A549 (cell line): ENCODE measurements around the gene ASH1L. TPM values are rescaled to one million over a fixed set of nuclear protein-coding genes. Genes with fewer than 3 reads are reported as not detected.

Experiments
- ATAC-seq, 2 experiments: fragments of 200-7000 bp in 1 of 2; fragments of >200 bp in 1 of 2; cut with Nextera tagmentation in 1 of 2; cut with Tn5 transposase in 1 of 2; 3 replicates each; pipeline versions ENCODE4 v1.8.0 to v1.9.1; 2018 to 2020; ENCODE audit warnings: mild to moderate bottlenecking in 1 of 2, moderate library complexity in 1 of 2
- CTCF ChIA-PET: fragments of 300-600 bp; sonication (Branson Sonifier 250); formaldehyde crosslinking; extraction: SDS; loops from one replicate; lab custom pipeline; 2021; ENCODE audit warnings: antibody characterized with exemption, inconsistent platforms; lab: Yijun Ruan, JAX
- POLR2A ChIA-PET: fragments of 350-600 bp; formaldehyde crosslinking; extraction: SDS; loops from one replicate; lab custom pipeline; 2021; ENCODE audit warnings: antibody characterized with exemption, inconsistent platforms; lab: Yijun Ruan, JAX
- DNase-seq, 2 experiments: peaks; one replicate each; pipeline versions ENCODE4 v3.0.0 to v3.0.0-alpha.2; 2011 to 2016; ENCODE audit warnings: low read depth in 1 of 2, low spot score in 1 of 2
- FAIRE-seq: peaks from 2 replicates; lab custom pipeline; 2011; peaks lifted over from hg19 to GRCh38; lab: Jason Lieb, UNC
- H3K27ac ChIP-seq, 2 experiments: fragments of >200 bp; sonication (Bioruptor Twin); formaldehyde crosslinking; 3 replicates each; pipeline ENCODE4 v1.5.1; 2016 to 2017
- H3K4me1 ChIP-seq: fragments of >200 bp; sonication (Bioruptor Twin); formaldehyde crosslinking; 3 replicates; pipeline ENCODE4 v1.6.1; 2016
- H3K4me2 ChIP-seq: fragments of >200 bp; sonication (Bioruptor Twin); formaldehyde crosslinking; 3 replicates; pipeline ENCODE4 v1.6.1; 2016
- H3K4me3 ChIP-seq: fragments of >200 bp; sonication (Bioruptor Twin); formaldehyde crosslinking; 3 replicates; pipeline ENCODE4 v1.5.1; 2016
- H3K9me3 ChIP-seq: fragments of >200 bp; sonication (Bioruptor Twin); formaldehyde crosslinking; 3 replicates; pipeline ENCODE4 v1.6.1; 2016
- ATOH8 ChIP-seq: fragments of 250-450 bp; sonication (Bioruptor Pico); IDR thresholded peaks from 2 replicates; pipeline ENCODE4 v1.5.0; 2020; ENCODE audit warnings: low read depth, mild to moderate bottlenecking, moderate library complexity
- BCL3 ChIP-seq: fragments of >200 bp; sonication (Bioruptor Twin); formaldehyde crosslinking; IDR thresholded peaks from 3 replicates; pipeline ENCODE4 v1.6.1; 2016
- CBX2 ChIP-seq: fragments of 200-600 bp; sonication (generic); IDR thresholded peaks from 2 replicates; pipeline ENCODE4 v1.6.1; 2016; ENCODE audit warnings: low read depth, mild to moderate bottlenecking, borderline replicate concordance
- CHD2 ChIP-seq: fragments of 150-350 bp; IDR thresholded peaks from 2 replicates; pipeline ENCODE4 v1.6.1; 2014; ENCODE audit warnings: low read length; ENCODE audit not compliant: partially characterized antibody
- CHD4 ChIP-seq: fragments of 200-600 bp; sonication (generic); IDR thresholded peaks from 2 replicates; pipeline ENCODE4 v1.6.1; 2016; ENCODE audit warnings: antibody characterized with exemption, mild to moderate bottlenecking, borderline replicate concordance
- EHMT2 ChIP-seq: fragments of 200-600 bp; sonication (generic); IDR thresholded peaks from 2 replicates; pipeline ENCODE4 v1.6.1; 2016; ENCODE audit warnings: antibody characterized with exemption, low read depth, mild to moderate bottlenecking, moderate library complexity
- EP300 ChIP-seq, 2 experiments: fragments of >200 bp; sonication (Bioruptor Twin); formaldehyde crosslinking; IDR thresholded peaks; 2 replicates in 1 of 2; 3 replicates in 1 of 2; pipeline ENCODE4 v1.6.1; 2016 to 2017
- FOXS1 ChIP-seq: fragments of 250-450 bp; sonication (Bioruptor Pico); IDR thresholded peaks from 2 replicates; pipeline ENCODE4 v1.5.0; 2020; ENCODE audit warnings: mild to moderate bottlenecking, moderate library complexity
- GATA3 ChIP-seq: IDR thresholded peaks from 2 replicates; pipeline ENCODE4 v1.6.1; 2012; ENCODE audit warnings: borderline replicate concordance
- HOXB13 ChIP-seq: fragments of 250-450 bp; sonication (Bioruptor Pico); IDR thresholded peaks from 2 replicates; pipeline ENCODE4 v1.5.0; 2020; ENCODE audit warnings: low read depth, mild to moderate bottlenecking, moderate library complexity
- HOXB5 ChIP-seq: fragments of 250-450 bp; sonication (Bioruptor Pico); IDR thresholded peaks from 2 replicates; pipeline ENCODE4 v1.5.0; 2020; ENCODE audit warnings: mild to moderate bottlenecking, moderate library complexity
- KDM1A ChIP-seq: fragments of 200-600 bp; sonication (generic); IDR thresholded peaks from 2 replicates; pipeline ENCODE4 v1.6.1; 2016; ENCODE audit warnings: low read depth, mild to moderate bottlenecking
- MYC ChIP-seq: IDR thresholded peaks from 2 replicates; pipeline ENCODE4 v1.6.1; 2012; ENCODE audit warnings: mild to moderate bottlenecking, inconsistent platforms, low read length, improper control_type of control experiment, borderline replicate concordance
- NPAS2 ChIP-seq: fragments of 250-450 bp; sonication (Bioruptor Pico); IDR thresholded peaks from 2 replicates; pipeline ENCODE4 v1.8.0; 2022; ENCODE audit warnings: mild to moderate bottlenecking, moderate library complexity, borderline replicate concordance
- NR3C1 ChIP-seq: fragments of >200 bp; sonication (Bioruptor Twin); formaldehyde crosslinking; IDR thresholded peaks from 3 replicates; pipeline ENCODE4 v1.6.1; 2017
- POLR2A ChIP-seq: IDR thresholded peaks from 2 replicates; pipeline ENCODE4 v1.6.1; 2012; ENCODE audit warnings: mild to moderate bottlenecking, low read length
- RCOR1 ChIP-seq: fragments of 150-350 bp; IDR thresholded peaks from 2 replicates; pipeline ENCODE4 v1.6.1; 2014; ENCODE audit warnings: antibody characterized with exemption, low read length, low read depth
- SMC3 ChIP-seq: fragments of >200 bp; sonication (Bioruptor Twin); formaldehyde crosslinking; IDR thresholded peaks from 3 replicates; pipeline ENCODE4 v1.6.1; 2018; ENCODE audit warnings: inconsistent platforms
- SREBF2 ChIP-seq: fragments of 450-650 bp; IDR thresholded peaks from 2 replicates; pipeline ENCODE4 v1.6.1; 2014; ENCODE audit warnings: mild to moderate bottlenecking, moderate library complexity
- TFCP2L1 ChIP-seq: fragments of 250-450 bp; sonication (Bioruptor Pico); IDR thresholded peaks from 2 replicates; pipeline ENCODE4 v1.5.0; 2021; ENCODE audit warnings: mild to moderate bottlenecking
- TP53 ChIP-seq: fragments of 250-450 bp; sonication (Bioruptor Pico); IDR thresholded peaks from 2 replicates; pipeline ENCODE4 v1.5.0; 2021; ENCODE audit warnings: mild to moderate bottlenecking, moderate library complexity
- ZC3H11A ChIP-seq: fragments of 450-650 bp; IDR thresholded peaks from 2 replicates; pipeline ENCODE4 v1.6.1; 2014; ENCODE audit warnings: antibody characterized with exemption, mild to moderate bottlenecking
- ZSCAN20 ChIP-seq: fragments of 250-450 bp; sonication (Bioruptor Pico); IDR thresholded peaks from 2 replicates; pipeline ENCODE4 v1.8.0; 2022; ENCODE audit warnings: mild to moderate bottlenecking, moderate library complexity
- WGBS: methylation state at CpG from one replicate; pipeline ENCODE4 v1.1.6; 2017; ENCODE audit errors: missing lambda C conversion rate; 5-methylcytosine and 5-hydroxymethylcytosine counted together
- polyA plus RNA-seq, 4 experiments: library from polyadenylated mRNA; depleted of rRNA in 3 of 4; stranded (reverse); fragments of >200 nt; fragmentation: RNase III in 1 of 4; extraction: RNeasy Plus Mini Kit Qiagen cat#74134 plus additional on column Dnase treatment in 1 of 4; gene quantifications; 2 replicates in 3 of 4; 3 replicates in 1 of 4; pipeline ENCODE4 v1.2.3, GENCODE V29; 2011 to 2017
- TF ChIP-seq, protein P1 (sequence below): IDR thresholded peaks from 2 replicates; pipeline ENCODE4 v1.6.1; 2012

Gene ASH1L
- polyA plus RNA-seq, 2 of the 4 experiments (the other 2 are of a cell fraction), result 10.0 to 32.8 TPM

- WGBS, result 93% methylated on average over 51 of the region's 51 CpGs
- FAIRE-seq (no peak), ATAC-seq (no peak), DNase-seq (no peak)
- no peak within 1 kb of the TSS for H3K4me3 ChIP-seq
- H3K9me3 ChIP-seq, result no peaks in the 10 kb centered on the region
- TF ChIP-seq, protein P1, sequence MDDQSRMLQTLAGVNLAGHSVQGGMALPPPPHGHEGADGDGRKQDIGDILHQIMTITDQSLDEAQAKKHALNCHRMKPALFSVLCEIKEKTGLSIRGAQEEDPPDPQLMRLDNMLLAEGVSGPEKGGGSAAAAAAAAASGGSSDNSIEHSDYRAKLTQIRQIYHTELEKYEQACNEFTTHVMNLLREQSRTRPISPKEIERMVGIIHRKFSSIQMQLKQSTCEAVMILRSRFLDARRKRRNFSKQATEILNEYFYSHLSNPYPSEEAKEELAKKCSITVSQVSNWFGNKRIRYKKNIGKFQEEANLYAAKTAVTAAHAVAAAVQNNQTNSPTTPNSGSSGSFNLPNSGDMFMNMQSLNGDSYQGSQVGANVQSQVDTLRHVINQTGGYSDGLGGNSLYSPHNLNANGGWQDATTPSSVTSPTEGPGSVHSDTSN, result 0 out of 2 replicates have a peak, but pooled peaks have one; percentile 17
- TF ChIP-seq FOXS1 (CRISPR knock-in tag), result no peak
- TF ChIP-seq, all 56 proteins: peak for 1
- CTCF ChIA-PET, result interaction anchor here (1.6 to 7.7 kb wide), 7 partner anchors 9 to 183 kb away, joined by 4 to 149 read pairs (median 37); partner anchors contain the start of genes FDPS and PKLR
- H3K4me1 ChIP-seq, result peaks cover 17% of the 10 kb centered on the region
- POLR2A ChIA-PET, result interaction anchor here (0.6 to 1.4 kb wide), 2 partner anchors 48 to 1374 kb away, joined by 3 to 4 read pairs; partner anchors contain the start of genes CLK2 and DENND4B
- 0 out of 3 replicates have a peak within 1 kb of the TSS, but pooled peaks have one; percentile 80 for H3K4me2 ChIP-seq
- H3K27ac ChIP-seq, result no peak within 1 kb of the TSS; a peak in 1 of 6 replicates
Measured at GRCh38 chr1:155320661-155321617, 241.7 kb downstream of the ASH1L start, which contains the start of gene RUSC1. Gene RUSC1, plus strand, starts transcription at chr1:155320894. Its CDS starts 880 bp downstream, at chr1:155321774.

DNA sequence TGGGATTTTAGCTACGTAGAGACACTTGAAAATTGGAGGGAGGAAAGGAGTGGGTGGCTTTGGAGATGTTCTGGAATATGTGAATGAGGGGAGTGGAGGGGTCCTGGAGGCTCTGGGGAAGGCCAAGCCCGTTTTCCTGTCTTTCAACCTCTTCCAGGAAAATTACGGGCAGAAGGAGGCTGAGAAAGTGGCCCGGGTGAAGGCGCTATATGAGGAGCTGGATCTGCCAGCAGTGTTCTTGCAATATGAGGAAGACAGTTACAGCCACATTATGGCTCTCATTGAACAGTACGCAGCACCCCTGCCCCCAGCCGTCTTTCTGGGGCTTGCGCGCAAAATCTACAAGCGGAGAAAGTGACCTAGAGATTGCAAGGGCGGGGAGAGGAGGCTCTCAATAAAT lies 242.4 kb downstream of the ASH1L start:
- Histone ChIP-seq H3K9me3 (no peaks in the 10 kb centered on the region), H3K4me1 (peaks cover 10% of the 10 kb centered on the region), H3K4me3 (no peak overlapping the region), H3K27ac (no peak overlapping the region), H3K4me2 (no peak overlapping the region)
- TF ChIP-seq HOXB13 (no peak), FOXS1 (CRISPR knock-in tag) (no peak), CHD2 (no peak), ATOH8 (no peak), CHD4 (no peak), HOXB5 (CRISPR knock-in tag) (no peak), EP300 (IDR thresholded peaks at IDR 0.05) (no peak), MYC (no peak), ZC3H11A (no peak), BCL3 (no peak), NPAS2 (no peak), TP53 (no peak), POLR2A (no peak), RCOR1 (no peak), CBX2 (no peak), SMC3 (no peak), SREBF2 (no peak), TFCP2L1 (no peak), GATA3 (no peak)
- no peak for DNase-seq
- no peak for ATAC-seq
- no peak for FAIRE-seq
- ChIA-PET POLR2A (no interaction called here), CTCF (interaction anchor here (5.8 to 7.7 kb wide), 3 partner anchors 40 to 73 kb away, joined by 34 to 149 read pairs (median 44); no protein-coding TSS in a partner anchor)
- WGBS, result 87% methylated on average over 11 of the region's 11 CpGs

- CTCF ChIA-PET, result interaction anchor here (3.9 to 7.7 kb wide), 4 partner anchors 40 to 72 kb away, joined by 29 to 149 read pairs (median 39); no protein-coding TSS in a partner anchor
Measured at GRCh38 chr1:155319536-155319935, 243.1 kb downstream of the ASH1L start.

More at GRCh38 chr1:155319536-155319935, 243.1 kb downstream of the ASH1L start:
- WGBS, result 94% methylated on average over 4 of the region's 5 CpGs
- Histone ChIP-seq H3K9me3 (no peaks in the 10 kb centered on the region), H3K4me1 (peaks cover 10% of the 10 kb centered on the region), H3K4me3 (no peak overlapping the region)
- DNase-seq (no peak), ATAC-seq (no peak)
- TF ChIP-seq ZSCAN20 (CRISPR knock-in tag) (no peak), EHMT2 (no peak), HOXB5 (CRISPR knock-in tag) (no peak), KDM1A (no peak), NR3C1 (no peak)
- TF ChIP-seq, all 56 proteins: peak for 0
- no peak for FAIRE-seq
- no peak overlapping the region for H3K4me2 ChIP-seq
- H3K27ac ChIP-seq, result no peak overlapping the region
- POLR2A ChIA-PET, result no interaction called here
